OCI-LY1 (cell line): ENCODE measurements around the gene OR10J4.
"Not testable (repeated sequence)": the region's sequence is repeated elsewhere in the genome, so short reads cannot be mapped to it uniquely, and the experiment has no call there.

Experiments used
- H2AFZ ChIP-seq: fragments of 200-600 bp; sonication (generic), shearing (Covaris generic); 2 replicates; pipeline ENCODE4 v1.6.0; 2014; ENCODE audit warnings: antibody characterized with exemption, mild to moderate bottlenecking, low read length
- H3F3A ChIP-seq: fragments of 200-600 bp; sonication (generic), shearing (Covaris generic); 2 replicates; pipeline ENCODE4 v1.6.0; 2014; ENCODE audit warnings: mild to moderate bottlenecking, antibody characterized with exemption, low read length, moderate library complexity; ENCODE audit not compliant: insufficient read depth
- H3K27ac ChIP-seq: fragments of 200-600 bp; sonication (generic); 2 replicates; pipeline ENCODE4 v1.5.1; 2014; ENCODE audit warnings: low read length, mixed run types, mild to moderate bottlenecking, low read depth; ENCODE audit not compliant: poor library complexity, severe bottlenecking
- H3K27me3 ChIP-seq: fragments of 200-600 bp; sonication (generic); 2 replicates; pipeline ENCODE4 v1.6.0; 2014; ENCODE audit warnings: antibody characterized with exemption, mild to moderate bottlenecking, low read length, moderate library complexity; ENCODE audit not compliant: insufficient read depth
- H3K36me3 ChIP-seq: fragments of 200-600 bp; sonication (generic); 2 replicates; pipeline ENCODE4 v1.6.1; 2014; ENCODE audit warnings: mild to moderate bottlenecking, antibody characterized with exemption, low read length, moderate library complexity, mixed read lengths; ENCODE audit not compliant: insufficient read depth
- H3K4me1 ChIP-seq: fragments of 200-600 bp; sonication (generic); 2 replicates; pipeline ENCODE4 v1.5.1; 2014; ENCODE audit warnings: mild to moderate bottlenecking, low read length, moderate library complexity; ENCODE audit not compliant: insufficient read depth, severe bottlenecking
- H3K4me2 ChIP-seq: fragments of 200-600 bp; sonication (generic), shearing (Covaris generic); 2 replicates; pipeline ENCODE4 v1.6.1; 2014; ENCODE audit warnings: low read length
- H3K4me3 ChIP-seq: fragments of 200-600 bp; sonication (generic); 2 replicates; pipeline ENCODE4 v1.5.1; 2014; ENCODE audit warnings: low read length, low read depth, mild to moderate bottlenecking, mixed read lengths; ENCODE audit not compliant: poor library complexity, severe bottlenecking
- H3K79me2 ChIP-seq: fragments of 200-600 bp; shearing (Covaris generic); 2 replicates; pipeline ENCODE4 v1.6.1; 2016; ENCODE audit warnings: mixed run types, low read length, mixed read lengths; ENCODE audit not compliant: insufficient read depth
- H3K9ac ChIP-seq: fragments of 200-600 bp; sonication (generic), shearing (Covaris generic); 2 replicates; pipeline ENCODE4 v1.6.1; 2014; ENCODE audit warnings: mild to moderate bottlenecking, low read length, mixed read lengths
- H3K9me2 ChIP-seq: fragments of 200-600 bp; sonication (generic), shearing (Covaris generic); 2 replicates; pipeline ENCODE4 v1.6.1; 2014; ENCODE audit warnings: low read depth, mild to moderate bottlenecking, low read length, mixed read lengths
- H3K9me3 ChIP-seq: fragments of 200-600 bp; shearing (Covaris generic); 2 replicates; pipeline ENCODE4 v1.6.1; 2014; ENCODE audit warnings: low read length, mixed read lengths
- H4K20me1 ChIP-seq: fragments of 200-600 bp; sonication (generic), shearing (Covaris generic); 2 replicates; pipeline ENCODE4 v1.6.0; 2016; ENCODE audit warnings: mild to moderate bottlenecking, low read length; ENCODE audit not compliant: insufficient read depth
- EZH2 ChIP-seq: fragments of 200-600 bp; sonication (generic), shearing (Covaris generic); IDR thresholded peaks from 2 replicates; pipeline ENCODE4 v1.8.0; 2017; ENCODE audit warnings: borderline replicate concordance, mixed run types, mild to moderate bottlenecking, antibody characterized with exemption, low read length, moderate library complexity, mixed read lengths
- TF ChIP-seq, protein P1 (sequence below): fragments of 200-600 bp; sonication (generic), shearing (Covaris generic); IDR thresholded peaks from 2 replicates; pipeline ENCODE4 v1.5.1; 2017; ENCODE audit warnings: mild to moderate bottlenecking, antibody characterized with exemption, low read length, moderate library complexity, mixed read lengths

OR10J4 gene

DNA sequence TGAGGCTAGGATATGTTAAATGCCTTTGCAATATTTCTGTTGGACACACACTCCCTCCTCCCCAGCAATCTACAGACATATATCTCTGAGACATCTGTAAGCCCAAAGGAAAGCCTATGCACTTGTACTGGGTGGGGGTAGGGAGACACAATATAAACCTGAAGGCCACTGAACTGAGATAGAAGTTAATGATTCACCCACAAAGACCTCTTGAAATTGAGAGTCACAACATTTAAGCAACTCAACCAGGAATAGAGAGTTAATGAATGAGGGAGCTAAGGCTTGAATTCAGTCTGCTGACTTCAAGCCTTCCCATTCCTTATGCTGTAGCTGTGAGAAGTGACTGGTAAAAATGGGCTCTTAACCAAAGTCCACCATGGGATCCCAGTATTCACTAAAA is 12.5 kb downstream of the OR10J4 start:
- Histone ChIP-seq H3K9ac (no peak overlapping the region), H3K79me2 (no peaks in the 10 kb centered on the region), H3K9me2 (no peaks in the 10 kb centered on the region), H3F3A (no peaks in the 10 kb centered on the region), H3K9me3 (no peaks in the 10 kb centered on the region), H3K36me3 (no peaks in the 10 kb centered on the region), H2AFZ (no peak overlapping the region), H3K4me3 (no peak overlapping the region), H3K27me3 (no peaks in the 10 kb centered on the region), H3K4me1 (no peaks in the 10 kb centered on the region), H3K27ac (no peak overlapping the region), H3K4me2 (no peak overlapping the region), H4K20me1 (no peaks in the 10 kb centered on the region)
- TF ChIP-seq, protein P1, sequence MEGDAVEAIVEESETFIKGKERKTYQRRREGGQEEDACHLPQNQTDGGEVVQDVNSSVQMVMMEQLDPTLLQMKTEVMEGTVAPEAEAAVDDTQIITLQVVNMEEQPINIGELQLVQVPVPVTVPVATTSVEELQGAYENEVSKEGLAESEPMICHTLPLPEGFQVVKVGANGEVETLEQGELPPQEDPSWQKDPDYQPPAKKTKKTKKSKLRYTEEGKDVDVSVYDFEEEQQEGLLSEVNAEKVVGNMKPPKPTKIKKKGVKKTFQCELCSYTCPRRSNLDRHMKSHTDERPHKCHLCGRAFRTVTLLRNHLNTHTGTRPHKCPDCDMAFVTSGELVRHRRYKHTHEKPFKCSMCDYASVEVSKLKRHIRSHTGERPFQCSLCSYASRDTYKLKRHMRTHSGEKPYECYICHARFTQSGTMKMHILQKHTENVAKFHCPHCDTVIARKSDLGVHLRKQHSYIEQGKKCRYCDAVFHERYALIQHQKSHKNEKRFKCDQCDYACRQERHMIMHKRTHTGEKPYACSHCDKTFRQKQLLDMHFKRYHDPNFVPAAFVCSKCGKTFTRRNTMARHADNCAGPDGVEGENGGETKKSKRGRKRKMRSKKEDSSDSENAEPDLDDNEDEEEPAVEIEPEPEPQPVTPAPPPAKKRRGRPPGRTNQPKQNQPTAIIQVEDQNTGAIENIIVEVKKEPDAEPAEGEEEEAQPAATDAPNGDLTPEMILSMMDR = no peak
- TF ChIP-seq EZH2 = no peak

DNA sequence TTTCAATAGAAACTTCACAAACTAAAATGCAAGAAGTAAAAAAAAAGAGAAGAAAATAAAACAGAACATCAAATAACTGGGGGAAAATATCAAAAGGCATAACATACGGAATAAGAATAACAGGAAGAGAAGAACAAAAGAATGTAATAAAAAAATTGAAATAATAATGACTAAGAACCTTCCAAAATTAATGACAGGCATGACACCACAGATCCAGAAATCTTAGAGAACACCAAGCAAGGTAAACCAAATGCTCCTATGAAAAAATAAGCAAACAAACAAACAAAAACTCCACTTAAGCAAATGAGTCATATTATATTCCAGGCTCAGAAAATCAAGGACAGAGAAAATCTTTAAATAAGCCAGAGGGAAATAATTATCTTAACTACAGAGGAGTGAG is 16.2 kb downstream of the OR10J4 start:
- H3K79me2 ChIP-seq = no peaks in the 10 kb centered on the region
- no peak overlapping the region for H3K9ac ChIP-seq
- no peaks in the 10 kb centered on the region for H3K27me3 ChIP-seq
- no peaks in the 10 kb centered on the region for H3F3A ChIP-seq
- no peaks in the 10 kb centered on the region for H3K36me3 ChIP-seq
- no peaks in the 10 kb centered on the region; the same call in 1 of the 2 replicates for H3K9me2 ChIP-seq
- H3K4me1 ChIP-seq = no peaks in the 10 kb centered on the region
- no peaks in the 10 kb centered on the region for H4K20me1 ChIP-seq
- no peak overlapping the region for H3K4me3 ChIP-seq
- TF ChIP-seq, protein P1 = no peak
- TF ChIP-seq EZH2 = no peak
- H3K27ac ChIP-seq = no peak overlapping the region
- H3K9me3 ChIP-seq = no peaks in the 10 kb centered on the region
- no peak overlapping the region for H3K4me2 ChIP-seq
- H2AFZ ChIP-seq = no peak overlapping the region

DNA sequence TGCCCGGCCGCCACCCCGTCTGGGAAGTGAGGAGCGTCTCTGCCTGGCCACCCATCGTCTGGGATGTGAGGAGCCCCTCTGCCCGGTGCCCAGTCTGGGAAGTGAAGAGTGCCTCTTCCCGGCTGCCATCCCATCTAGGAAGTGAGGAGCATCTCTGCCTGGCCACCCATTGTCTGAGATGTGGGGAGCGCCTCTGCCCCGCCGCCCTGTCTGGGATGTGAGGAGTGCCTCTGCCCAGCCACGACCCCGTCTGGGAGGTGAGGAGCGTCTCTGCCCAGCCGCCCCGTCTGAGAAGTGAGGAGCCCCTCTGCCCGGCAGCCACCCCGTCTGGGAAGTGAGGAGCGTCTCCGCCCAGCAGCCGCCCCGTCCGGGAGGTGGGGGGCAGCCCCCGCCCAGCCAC is 17.6 kb downstream of the OR10J4 start:
- not testable (repeated sequence) for H3K9me3 ChIP-seq, H2AFZ ChIP-seq, H3K4me2 ChIP-seq, H3K36me3 ChIP-seq, H3K4me3 ChIP-seq, H3K27ac ChIP-seq, H3K27me3 ChIP-seq, H4K20me1 ChIP-seq, H3K9ac ChIP-seq, H3F3A ChIP-seq, H3K9me2 ChIP-seq, H3K4me1 ChIP-seq, H3K79me2 ChIP-seq

DNA sequence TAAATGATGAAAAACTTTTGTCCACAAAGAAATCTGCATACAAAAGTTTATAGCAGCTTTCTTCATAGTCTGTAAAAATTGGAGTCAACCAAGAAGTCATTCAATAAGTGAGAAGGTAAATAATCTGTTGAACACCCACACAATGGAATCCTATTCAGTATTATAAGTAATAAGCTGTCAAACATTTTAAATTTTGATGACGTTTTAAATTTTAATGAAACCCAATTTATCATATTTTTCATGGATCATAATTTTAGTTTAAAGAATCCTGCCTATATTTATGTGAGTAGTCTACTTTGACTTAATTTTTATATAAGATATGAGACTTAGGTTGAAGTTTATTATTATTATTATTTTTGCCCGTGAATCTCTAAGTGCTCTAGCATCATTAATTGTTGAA is 27.5 kb downstream of the OR10J4 start:
- no peaks in the 10 kb centered on the region for H3K4me1 ChIP-seq
- no peaks in the 10 kb centered on the region for H3K36me3 ChIP-seq
- H3K27ac ChIP-seq = no peak overlapping the region
- H3K9me2 ChIP-seq = no peaks in the 10 kb centered on the region
- no peaks in the 10 kb centered on the region for H4K20me1 ChIP-seq
- no peak for TF ChIP-seq EZH2
- TF ChIP-seq, protein P1 = no peak
- H3K4me2 ChIP-seq = no peak overlapping the region
- H3K27me3 ChIP-seq = no peaks in the 10 kb centered on the region
- H2AFZ ChIP-seq = no peak overlapping the region
- no peak overlapping the region for H3K9ac ChIP-seq
- H3K9me3 ChIP-seq = peaks cover 2% of the 10 kb centered on the region; the same call in 1 of the 2 replicates
- H3K4me3 ChIP-seq = no peak overlapping the region
- no peaks in the 10 kb centered on the region for H3F3A ChIP-seq
- no peaks in the 10 kb centered on the region for H3K79me2 ChIP-seq
